ENCODE results near the gene TMC5. TPM values are rescaled to one million over a fixed set of nuclear protein-coding genes. Genes with fewer than 3 reads are reported as not detected.
A peak's percentile ranks its signal among the peaks of the same experiment; 100 is the strongest.
"Not testable (repeated sequence)": the region's sequence is repeated elsewhere in the genome, so short reads cannot be mapped to it uniquely, and the experiment has no call there.

The TMC5 gene
- total RNA-seq, result 0.05 TPM in 1 of 2 replicates, not detected in the other

GRCh38 chr16:19417640-19418039, at the start of gene TMC5:
Gene TMC5, plus strand, starts transcription at chr16:19417883. Its CDS starts 22,156 bp downstream, at chr16:19440039.
- DNase-seq, result no peak

- DNase-seq, result not testable (repeated sequence)
Observed at GRCh38 chr16:19372541-19372940, 45.1 kb upstream of the TMC5 start.

GRCh38 chr16:19374402-19374801, 43.3 kb upstream of the TMC5 start:
- DNase-seq, result no peak

GRCh38 chr16:19375561-19376158, 42.0 kb upstream of the TMC5 start:
- DNase-seq, result peak; percentile 82

- DNase-seq, result peak; percentile 7
Observed at GRCh38 chr16:19377864-19378263, 39.8 kb upstream of the TMC5 start.

GRCh38 chr16:19378511-19378910, 39.2 kb upstream of the TMC5 start:
- no peak for DNase-seq

GRCh38 chr16:19379838-19380237, 37.8 kb upstream of the TMC5 start:
- DNase-seq, result no peak

GRCh38 chr16:19380328-19380727, 37.4 kb upstream of the TMC5 start:
- no peak for DNase-seq

- DNase-seq, result no peak
Observed at GRCh38 chr16:19382084-19382801, 35.4 kb upstream of the TMC5 start.

GRCh38 chr16:19382887-19383816, 34.5 kb upstream of the TMC5 start:
- no peak for DNase-seq

- no peak for DNase-seq
Observed at GRCh38 chr16:19384656-19385055, 33.0 kb upstream of the TMC5 start.

- no peak for DNase-seq
Observed at GRCh38 chr16:19386525-19386924, 31.2 kb upstream of the TMC5 start.

GRCh38 chr16:19389246-19389645, 28.4 kb upstream of the TMC5 start:
- DNase-seq, result peak; percentile 47

- not testable (repeated sequence) for DNase-seq
Observed at GRCh38 chr16:19391185-19391776, 26.4 kb upstream of the TMC5 start.

GRCh38 chr16:19392352-19392751, 25.3 kb upstream of the TMC5 start:
- DNase-seq, result no peak

GRCh38 chr16:19393226-19394111, 24.2 kb upstream of the TMC5 start:
- DNase-seq, result peak; percentile 5

- not testable (repeated sequence) for DNase-seq
Observed at GRCh38 chr16:19395646-19396267, 21.9 kb upstream of the TMC5 start.

- DNase-seq, result no peak
Observed at GRCh38 chr16:19396555-19397011, 21.1 kb upstream of the TMC5 start.

- DNase-seq, result not testable (repeated sequence)
Observed at GRCh38 chr16:19397373-19397772, 20.3 kb upstream of the TMC5 start.

- DNase-seq, result no peak
Observed at GRCh38 chr16:19400711-19401110, 17.0 kb upstream of the TMC5 start.

- DNase-seq, result no peak
Observed at GRCh38 chr16:19406891-19407491, 10.7 kb upstream of the TMC5 start.
